IMR-90 (cell line): ENCODE measurements around the gene INSR. TPM values are rescaled to one million over a fixed set of nuclear protein-coding genes. Genes with fewer than 3 reads are reported as not detected.

Experiments
- ATAC-seq: fragments of 200-7000 bp; cut with Tn5 transposase; 2 replicates; pipeline ENCODE4 v1.9.1; 2020; ENCODE audit warnings: low read depth, mild to moderate bottlenecking, moderate library complexity
- BruUV-seq: library from RNA; stranded (reverse); fragments of 400-500 nt; replicated peaks from 2 replicates; lab custom pipeline; 2021; lab: Mats Ljungman, UMichigan
- CTCF ChIA-PET: fragments of 300-600 bp; formaldehyde crosslinking; extraction: SDS; loops from one replicate; lab custom pipeline; 2021; ENCODE audit warnings: antibody characterized with exemption; lab: Yijun Ruan, JAX
- POLR2A ChIA-PET: fragments of 300-600 bp; sonication (Branson Sonifier 250); formaldehyde crosslinking; loops from one replicate; lab custom pipeline; 2022; ENCODE audit warnings: antibody characterized with exemption; ENCODE audit not compliant: unreplicated experiment; lab: Charles Lee
- DNase-seq: peaks from one replicate; pipeline ENCODE4 v3.0.0; 2013
- H2AFZ ChIP-seq: replicated peaks from 2 replicates; pipeline ENCODE3; 2013; ENCODE audit warnings: low read length, mild to moderate bottlenecking; ENCODE audit not compliant: poor library complexity
- H2AK5ac ChIP-seq: 2 replicates; pipeline ENCODE4 v1.6.1; 2013; ENCODE audit warnings: low read depth, low read length, inconsistent platforms
- H2AK9ac ChIP-seq: replicated peaks from 2 replicates; pipeline ENCODE3; 2013; ENCODE audit warnings: mild to moderate bottlenecking, low read depth, low read length, moderate library complexity; ENCODE audit not compliant: poor library complexity
- H2BK120ac ChIP-seq: 2 replicates; pipeline ENCODE4 v1.6.1; 2013; ENCODE audit warnings: low read depth, low read length, inconsistent platforms
- H2BK15ac ChIP-seq: 3 replicates; pipeline ENCODE4 v1.6.1; 2013; ENCODE audit warnings: low read depth, low read length, inconsistent platforms
- H2BK20ac ChIP-seq: 2 replicates; pipeline ENCODE4 v1.6.1; 2013; ENCODE audit warnings: low read depth, mild to moderate bottlenecking, inconsistent platforms, low read length, moderate library complexity
- H2BK5ac ChIP-seq: 2 replicates; pipeline ENCODE4 v1.6.1; 2013; ENCODE audit warnings: mild to moderate bottlenecking, low read depth, low read length, inconsistent platforms; ENCODE audit not compliant: poor library complexity, severe bottlenecking
- H3K14ac ChIP-seq: replicated peaks from 2 replicates; pipeline ENCODE4 v1.6.1; 2013; ENCODE audit warnings: low read depth, low read length, inconsistent platforms
- H3K18ac ChIP-seq: 2 replicates; pipeline ENCODE4 v1.6.1; 2013; ENCODE audit warnings: low read depth, low read length, control low read depth
- H3K23ac ChIP-seq: 2 replicates; pipeline ENCODE4 v1.6.1; 2013; ENCODE audit warnings: low read depth, low read length, inconsistent platforms
- H3K27ac ChIP-seq: 2 replicates; pipeline ENCODE4 v1.5.1; 2013; ENCODE audit warnings: mild to moderate bottlenecking, control low read depth, low read length; ENCODE audit not compliant: insufficient read depth
- H3K27me3 ChIP-seq: 2 replicates; pipeline ENCODE4 v1.6.1; 2013; ENCODE audit warnings: low read length; ENCODE audit not compliant: control insufficient read depth, insufficient read depth
- H3K36me3 ChIP-seq: 2 replicates; pipeline ENCODE4 v1.6.1; 2013; ENCODE audit warnings: low read length, mixed read lengths; ENCODE audit not compliant: control insufficient read depth, insufficient read depth
- H3K4ac ChIP-seq: 2 replicates; pipeline ENCODE4 v1.6.1; 2013; ENCODE audit warnings: low read depth, low read length, inconsistent platforms
- H3K4me1 ChIP-seq: 2 replicates; pipeline ENCODE4 v1.6.1; 2013; ENCODE audit warnings: low read length, mixed read lengths; ENCODE audit not compliant: control insufficient read depth, insufficient read depth
- H3K4me2 ChIP-seq: 2 replicates; pipeline ENCODE4 v1.6.1; 2013; ENCODE audit warnings: low read depth, mild to moderate bottlenecking, control low read depth, low read length, moderate library complexity
- H3K4me3 ChIP-seq: 2 replicates; pipeline ENCODE4 v1.5.1; 2013; ENCODE audit warnings: low read depth, mild to moderate bottlenecking, control low read depth, low read length, moderate library complexity; ENCODE audit not compliant: insufficient read depth
- H3K56ac ChIP-seq: 2 replicates; pipeline ENCODE4 v1.6.1; 2013; ENCODE audit warnings: low read length, inconsistent platforms; ENCODE audit not compliant: insufficient read depth; ENCODE audit errors: extremely low read depth
- H3K79me1 ChIP-seq, 2 experiments: 2 replicates each; pipeline ENCODE4 v1.6.1; 2013; ENCODE audit warnings: low read length in 2 of 2, inconsistent platforms in 1 of 2, low read depth in 1 of 2
- H3K9ac ChIP-seq: 2 replicates; pipeline ENCODE4 v1.6.1; 2013; ENCODE audit warnings: low read depth, low read length, control low read depth
- H3K9me1 ChIP-seq: 2 replicates; pipeline ENCODE4 v1.6.1; 2013; ENCODE audit warnings: low read length, inconsistent platforms; ENCODE audit not compliant: insufficient read depth
- H3K9me3 ChIP-seq: 2 replicates; pipeline ENCODE4 v1.6.1; 2013; ENCODE audit warnings: low read length; ENCODE audit not compliant: control insufficient read depth, insufficient read depth
- H4K20me1 ChIP-seq: 2 replicates; pipeline ENCODE4 v1.6.1; 2013; ENCODE audit warnings: low read length, inconsistent platforms; ENCODE audit not compliant: insufficient read depth
- H4K5ac ChIP-seq: 2 replicates; pipeline ENCODE4 v1.6.1; 2013; ENCODE audit warnings: mild to moderate bottlenecking, low read depth, low read length, control low read depth
- H4K8ac ChIP-seq, 2 experiments: 2 replicates each; pipeline ENCODE4 v1.6.1; 2013; ENCODE audit warnings: low read depth in 2 of 2, low read length in 2 of 2, control low read depth in 1 of 2, inconsistent platforms in 1 of 2
- H4K91ac ChIP-seq: 2 replicates; pipeline ENCODE4 v1.6.1; 2013; ENCODE audit warnings: low read depth, low read length, inconsistent platforms; ENCODE audit not compliant: insufficient read depth
- BHLHE40 ChIP-seq: fragments of 150-350 bp; IDR thresholded peaks from 2 replicates; pipeline ENCODE4 v1.6.1; 2016; ENCODE audit warnings: mild to moderate bottlenecking, low read depth, low read length
- CHD1 ChIP-seq: IDR thresholded peaks from 2 replicates; pipeline ENCODE4 v1.6.1; 2012; ENCODE audit warnings: low read depth, low read length, improper control_type of control experiment
- CTCF ChIP-seq: conservative IDR thresholded peaks from 2 replicates; pipeline ENCODE4 v1.5.1; 2012; ENCODE audit warnings: mild to moderate bottlenecking, low read depth, low read length, improper control_type of control experiment
- MAFK ChIP-seq: IDR thresholded peaks from 2 replicates; pipeline ENCODE4 v1.6.1; 2012; ENCODE audit warnings: low read depth, low read length, improper control_type of control experiment
- MAZ ChIP-seq: IDR thresholded peaks from 2 replicates; pipeline ENCODE4 v1.6.1; 2012; ENCODE audit warnings: low read depth, mild to moderate bottlenecking, low read length, improper control_type of control experiment, moderate library complexity, borderline replicate concordance
- NFE2L2 ChIP-seq: fragments of 150-350 bp; IDR thresholded peaks from 2 replicates; pipeline ENCODE4 v1.6.1; 2016; ENCODE audit warnings: low read depth, mild to moderate bottlenecking, low read length
- WGBS, 2 experiments: methylation state at CpG; one replicate each; pipeline versions ENCODE4 v1.1.5 to v1.1.7; 2013; ENCODE audit warnings: missing lambda C conversion rate in 2 of 2; ENCODE audit not compliant: insufficient read length in 1 of 2; ENCODE audit errors: extremely low coverage in 2 of 2; 5-methylcytosine and 5-hydroxymethylcytosine counted together
- dilution Hi-C: fragments of 300-500 bp; cut with HindIII; formaldehyde crosslinking; loops from one replicate; pipeline ENCODE4 v1.14.3; 2018; ENCODE audit warnings: low sequenced_read_pairs; ENCODE audit not compliant: unreplicated experiment
- in situ Hi-C: fragments of 300-500 bp; cut with MboI; formaldehyde crosslinking; loops from 3 replicates; pipeline ENCODE4 v1.14.3; 2019; ENCODE audit warnings: low sequenced_read_pairs, inconsistent platforms, mixed read lengths
- intact Hi-C: fragments of 100-400 bp; cut with micrococcal nuclease; formaldehyde crosslinking; loops from 2 replicates; pipeline ENCODE4 v1.10.0; 2022
- polyA plus RNA-seq, 3 experiments: library from polyadenylated mRNA; depleted of rRNA; stranded (reverse); fragments of >200 nt; gene quantifications; 2 replicates each; pipeline ENCODE4 v1.2.3, GENCODE V29; 2012; ENCODE audit warnings: low replicate concordance in 1 of 3
- total RNA-seq: library from RNA; depleted of rRNA; stranded (reverse); fragments of >200 nt; gene quantifications from 2 replicates; pipeline ENCODE4 v1.2.3, GENCODE V29; 2012

Gene INSR
- total and polyA plus RNA-seq, 2 of the 4 experiments (the other 2 are of a cell fraction), result 2.8 to 7.9 TPM

GRCh38 chr19:7191946-7192691 lies 102.1 kb downstream of the INSR start:
- no peak overlapping the region for H2BK15ac ChIP-seq
- H3K23ac ChIP-seq, result no peak overlapping the region
- intact Hi-C loops (no loop called here), in situ Hi-C loops (no loop called here), dilution Hi-C loops (no loop called here)
- no peak overlapping the region for H3K4me3 ChIP-seq
- ATAC-seq (no peak), DNase-seq (no peak)
- H2BK20ac ChIP-seq, result no peak overlapping the region
- no TSS peak for BruUV-seq
- peak overlapping the region; percentile 61 for H2AFZ ChIP-seq
- H3K27me3 ChIP-seq, result 0 out of 2 replicates have a peak, but pooled peaks cover 3% of the 10 kb centered on the region
- H2BK5ac ChIP-seq, result no peak overlapping the region
- peak overlapping the region; percentile 22; the same call in 1 of the 2 replicates for H3K4me2 ChIP-seq
- no peak overlapping the region for H4K5ac ChIP-seq
- H2AK5ac ChIP-seq, result no peak overlapping the region
- H3K4me1 ChIP-seq, result no peaks in the 10 kb centered on the region
- no peak for TF ChIP-seq BHLHE40
- TF ChIP-seq CHD1, result no peak
- no peak for TF ChIP-seq NFE2L2
- TF ChIP-seq MAFK, result no peak
- TF ChIP-seq MAZ, result no peak
- no peak for TF ChIP-seq CTCF
- H3K79me1 ChIP-seq, result no peaks in the 10 kb centered on the region
- no peaks in the 10 kb centered on the region for H3K9me3 ChIP-seq
- H3K9ac ChIP-seq, result no peak overlapping the region
- H2AK9ac ChIP-seq, result peak overlapping the region; percentile 42
- CTCF ChIA-PET, result interaction anchor here (0.6 kb wide), 1 partner anchor 304 kb away, joined by 3 read pairs; no protein-coding TSS in a partner anchor
- no peak overlapping the region for H3K18ac ChIP-seq
- no peaks in the 10 kb centered on the region for H4K20me1 ChIP-seq
- 0% methylated on average over 1 of the region's 7 CpGs; no CpG with 5 or more reads in 1 of the 2 experiments for WGBS, 2 experiments
- POLR2A ChIA-PET, result interaction anchor here (0.6 kb wide), 1 partner anchor 23 kb away, joined by 7 read pairs; no protein-coding TSS in a partner anchor
- no peak overlapping the region for H3K56ac ChIP-seq
- no peak overlapping the region for H3K27ac ChIP-seq
- H4K91ac ChIP-seq, result no peak overlapping the region
- H3K36me3 ChIP-seq, result no peaks in the 10 kb centered on the region
- no peaks in the 10 kb centered on the region for H3K9me1 ChIP-seq
- H2BK120ac ChIP-seq, result no peak overlapping the region
- no peak overlapping the region for H3K4ac ChIP-seq
- no peak overlapping the region; the same call in 1 of the 2 replicates for H3K14ac ChIP-seq
- no peak overlapping the region for H4K8ac ChIP-seq
